Fibroblast of skin of left quadriceps (primary cell): ENCODE measurements around the gene CPB2.

Experiments
- DNase-seq, 2 experiments: peaks; one replicate each; pipeline ENCODE4 v3.0.0-alpha.2; 2013; ENCODE audit warnings: low read depth in 2 of 2

CPB2 gene

DNA sequence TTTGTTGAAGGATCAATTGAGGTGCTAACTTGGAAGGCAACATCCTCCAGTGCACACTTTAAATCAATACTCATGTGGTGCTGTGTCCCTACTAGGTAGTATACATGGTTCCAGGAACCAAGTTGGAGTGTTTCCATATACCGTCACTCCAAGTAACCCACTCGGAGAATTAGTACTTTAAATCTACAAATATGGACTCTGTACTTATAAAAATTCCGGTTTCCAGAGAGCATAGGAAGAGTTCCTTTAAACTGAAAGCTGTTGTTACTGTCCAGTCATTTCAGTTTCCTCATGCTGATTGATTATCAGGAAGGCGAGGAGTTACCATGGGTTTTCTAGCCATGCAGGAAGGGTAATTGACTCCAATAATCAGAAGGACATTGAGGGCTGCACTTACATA lies 7.2 kb downstream of the CPB2 start:
- no peak for DNase-seq

- DNase-seq, result no peak
Observed at GRCh38 chr13:46097015-46097414, 7.8 kb downstream of the CPB2 start.

DNA sequence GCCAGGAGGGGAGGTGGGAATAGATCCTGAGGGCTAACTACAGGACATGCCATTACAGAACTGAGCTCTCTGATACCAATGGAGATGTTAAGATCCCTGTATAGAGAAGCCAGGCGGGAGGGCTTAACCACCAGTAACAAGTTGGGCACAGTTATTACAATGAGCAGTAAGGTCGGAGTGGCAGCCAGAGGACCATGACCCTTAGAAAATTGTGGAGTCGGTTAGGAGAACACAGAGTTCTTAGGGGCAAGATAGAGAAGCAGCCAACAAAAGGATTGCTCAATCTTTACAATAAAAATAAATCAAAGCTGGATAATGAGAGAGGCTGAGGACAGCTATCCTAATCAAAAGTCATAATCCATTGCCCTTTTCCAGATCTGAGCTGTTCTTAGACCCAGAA lies 10.4 kb downstream of the CPB2 start:
- no peak for DNase-seq

DNA sequence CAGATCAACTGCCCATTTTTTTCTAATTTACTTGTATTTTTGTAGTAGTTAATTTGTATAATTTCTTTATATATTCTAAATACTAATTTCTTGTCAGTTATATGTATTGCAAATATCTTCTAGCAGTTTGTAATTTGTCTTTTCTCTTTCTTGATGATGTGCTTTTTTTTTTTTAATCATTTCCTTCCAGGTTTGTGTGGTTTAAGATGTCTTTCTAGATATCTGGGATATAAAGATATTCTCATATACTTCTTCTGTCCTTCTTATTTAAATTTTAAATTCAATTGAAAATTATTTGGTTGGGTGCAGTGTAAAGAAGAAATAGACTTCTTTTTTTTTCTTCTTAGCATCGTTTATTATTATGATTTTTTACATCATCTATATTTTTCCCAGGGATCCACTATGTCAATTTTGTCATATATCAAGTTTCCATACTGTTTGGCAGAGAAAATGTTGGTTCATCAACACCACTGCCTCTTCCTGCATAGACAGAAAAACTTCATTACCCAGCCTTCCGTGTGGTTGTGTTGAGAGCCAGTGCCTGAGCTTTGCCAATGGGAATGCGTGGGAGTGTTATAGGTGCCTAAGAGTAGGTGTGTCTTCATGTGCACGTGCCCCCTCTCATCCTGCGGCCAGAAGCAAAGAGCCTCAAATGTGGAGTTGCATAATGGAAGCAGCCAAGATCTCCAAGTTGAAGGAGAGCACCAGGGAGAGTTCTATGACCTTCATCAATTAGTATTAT lies 15.8 kb downstream of the CPB2 start:
- no peak for DNase-seq

DNA sequence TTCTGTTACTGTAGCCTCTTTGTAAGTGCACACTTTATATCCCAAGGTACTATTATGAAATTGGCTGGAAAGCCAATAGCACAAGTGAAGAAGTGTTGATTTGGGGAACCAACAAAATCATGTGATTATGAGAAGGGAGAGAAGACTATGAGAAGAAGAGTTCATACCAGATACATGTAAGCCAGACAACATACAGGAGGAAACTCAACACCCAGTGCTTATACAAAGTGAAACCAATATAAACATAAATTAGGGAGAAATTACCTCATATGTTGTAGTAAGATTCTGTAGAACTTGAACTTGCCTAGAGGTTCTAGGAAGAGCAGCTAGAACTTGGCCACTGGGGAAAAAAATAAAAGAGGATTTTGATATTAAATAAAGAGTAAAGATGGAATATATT lies 17.4 kb downstream of the CPB2 start:
- no peak for DNase-seq

DNA sequence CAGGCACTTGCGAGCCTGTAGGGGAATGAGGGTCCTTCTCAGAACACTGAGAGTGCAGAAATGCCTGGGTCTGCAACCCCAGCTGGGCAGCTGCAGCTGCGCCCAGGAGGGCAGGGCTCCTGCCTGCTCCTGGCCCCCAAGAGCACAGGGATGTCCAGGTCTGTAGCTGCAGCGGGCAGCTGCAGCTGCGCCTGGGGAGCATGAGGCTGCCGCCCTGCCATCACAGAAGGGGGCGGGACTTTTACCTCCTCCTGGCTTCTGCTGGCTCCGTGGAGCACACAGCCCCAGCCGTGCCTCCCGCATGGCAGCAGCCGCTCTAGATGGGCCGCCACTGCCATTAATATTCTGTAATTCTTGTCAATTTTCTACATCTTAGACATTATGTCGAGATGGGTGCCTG lies 17.8 kb downstream of the CPB2 start:
- DNase-seq, result no peak

DNA sequence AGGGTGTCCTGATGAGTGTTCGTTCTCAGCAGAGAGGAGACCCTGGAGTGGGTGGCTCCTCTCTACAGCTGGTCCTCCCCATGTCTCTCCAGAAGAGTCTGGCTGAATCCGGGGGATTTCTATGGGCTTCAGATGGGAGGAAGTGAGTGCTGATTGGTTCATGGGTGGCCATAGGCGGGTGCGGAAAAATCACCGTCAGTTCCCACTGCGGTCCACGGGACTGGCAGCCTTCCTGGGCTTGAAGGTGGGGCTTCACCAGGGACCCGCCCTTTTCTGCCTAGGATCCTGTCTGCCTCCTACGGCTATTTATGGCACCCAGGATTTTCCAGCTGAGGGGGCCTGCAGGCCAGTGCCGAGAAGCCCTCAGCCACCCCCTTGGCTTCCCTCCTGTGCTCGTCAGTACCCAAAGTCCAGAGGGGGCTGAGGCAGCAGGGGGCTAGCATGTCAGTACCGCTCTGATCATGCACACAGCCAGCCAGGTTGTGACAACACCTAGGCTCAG lies 18.4 kb downstream of the CPB2 start:
- DNase-seq, result no peak

DNA sequence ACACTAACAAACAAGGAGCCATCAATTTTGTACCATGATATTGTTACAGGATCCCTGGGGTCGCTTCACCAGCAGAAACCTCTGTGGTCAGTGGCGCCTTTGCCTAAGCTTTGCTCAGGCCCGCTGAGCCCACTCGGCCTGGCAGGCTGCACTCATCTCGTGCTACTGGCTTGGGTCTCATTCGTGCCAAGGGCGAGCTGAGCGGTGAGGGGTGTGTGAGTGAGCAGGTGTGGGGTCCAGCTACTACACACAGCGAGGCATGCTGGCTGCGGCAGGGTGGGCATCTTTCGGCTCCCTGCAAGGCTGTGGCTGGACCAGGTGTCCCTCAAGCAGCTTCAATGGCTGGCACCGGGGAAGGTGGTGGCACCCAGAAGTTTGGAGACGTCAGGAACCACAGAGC lies 19.1 kb downstream of the CPB2 start:
- DNase-seq, result no peak

GRCh38 chr13:46082324-46082723 lies 22.5 kb downstream of the CPB2 start:
- DNase-seq, result no peak

DNA sequence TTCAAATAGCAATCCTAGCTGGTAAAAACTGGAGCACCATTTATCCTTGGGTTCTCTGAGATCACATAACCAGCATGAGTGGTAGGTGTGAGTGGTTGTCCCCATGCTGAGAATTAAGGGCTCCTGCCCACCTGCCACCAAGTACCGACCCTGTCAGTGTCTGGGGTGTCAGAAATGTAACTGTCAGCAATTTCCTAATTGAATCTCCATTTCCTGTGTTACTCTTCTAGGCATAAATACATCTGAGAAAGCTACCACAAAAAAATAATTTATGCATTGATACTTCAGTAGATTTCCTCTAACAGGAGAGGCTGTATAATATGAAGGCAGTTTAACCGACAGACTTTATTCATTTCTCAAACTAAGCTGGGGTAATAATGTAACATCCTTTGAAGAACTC lies 25.1 kb downstream of the CPB2 start:
- no peak for DNase-seq

DNA sequence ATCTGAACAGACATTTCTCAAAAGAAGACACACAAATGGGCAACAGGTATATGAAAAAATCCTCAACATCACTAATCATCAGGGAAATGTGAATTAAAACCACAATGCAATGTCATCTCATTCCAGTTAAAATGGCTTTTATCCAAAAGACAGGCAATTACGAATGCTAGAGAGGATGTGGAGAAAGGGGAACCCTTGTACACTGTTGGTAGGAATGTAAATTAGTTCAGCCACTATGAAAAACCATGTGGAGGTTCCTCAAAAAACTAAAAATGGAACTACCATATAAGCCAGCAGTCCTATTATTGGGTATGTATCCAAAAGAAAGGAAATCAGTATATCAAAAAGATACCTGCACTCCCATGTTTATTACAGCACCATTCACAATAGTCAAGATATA lies 27.6 kb downstream of the CPB2 start:
- DNase-seq, result no peak

DNA sequence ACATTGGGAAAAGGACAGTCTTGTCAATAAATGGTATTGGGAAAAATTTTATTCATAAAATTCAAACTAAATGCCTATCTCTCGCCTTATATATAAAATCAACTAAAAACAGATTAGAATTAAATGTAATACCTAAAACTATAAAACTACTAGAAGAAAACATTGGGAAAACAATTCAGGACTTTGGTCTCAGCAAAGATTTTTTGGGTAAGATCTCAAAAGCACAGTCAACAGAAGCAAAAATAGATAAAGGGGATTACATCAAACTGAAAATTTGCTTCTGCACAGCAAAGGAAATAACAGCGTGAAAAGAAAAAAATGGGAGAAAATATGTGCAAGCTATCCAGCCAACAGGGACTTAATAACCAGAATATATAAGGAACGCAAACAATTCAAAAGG lies 28.0 kb downstream of the CPB2 start:
- DNase-seq, result no peak

DNA sequence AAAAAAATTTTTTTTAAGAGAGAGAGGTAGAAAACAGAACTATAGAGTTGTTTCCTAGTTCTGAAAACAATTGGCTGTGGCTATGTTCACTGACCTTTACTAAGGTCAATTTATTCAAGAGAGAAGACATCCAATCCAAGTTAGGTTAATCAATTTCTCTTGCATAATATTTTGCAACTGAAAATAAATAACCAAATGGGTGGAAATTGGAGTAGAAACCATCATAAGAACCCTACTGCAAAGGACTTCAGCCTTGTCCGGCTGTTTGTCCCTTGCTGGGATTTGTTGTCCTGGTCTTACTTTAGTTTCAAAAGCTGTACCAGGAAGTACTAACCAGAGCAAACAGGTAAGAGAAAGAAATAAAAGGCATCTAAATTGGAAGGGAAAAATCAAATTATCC lies 29.0 kb downstream of the CPB2 start:
- no peak for DNase-seq

DNA sequence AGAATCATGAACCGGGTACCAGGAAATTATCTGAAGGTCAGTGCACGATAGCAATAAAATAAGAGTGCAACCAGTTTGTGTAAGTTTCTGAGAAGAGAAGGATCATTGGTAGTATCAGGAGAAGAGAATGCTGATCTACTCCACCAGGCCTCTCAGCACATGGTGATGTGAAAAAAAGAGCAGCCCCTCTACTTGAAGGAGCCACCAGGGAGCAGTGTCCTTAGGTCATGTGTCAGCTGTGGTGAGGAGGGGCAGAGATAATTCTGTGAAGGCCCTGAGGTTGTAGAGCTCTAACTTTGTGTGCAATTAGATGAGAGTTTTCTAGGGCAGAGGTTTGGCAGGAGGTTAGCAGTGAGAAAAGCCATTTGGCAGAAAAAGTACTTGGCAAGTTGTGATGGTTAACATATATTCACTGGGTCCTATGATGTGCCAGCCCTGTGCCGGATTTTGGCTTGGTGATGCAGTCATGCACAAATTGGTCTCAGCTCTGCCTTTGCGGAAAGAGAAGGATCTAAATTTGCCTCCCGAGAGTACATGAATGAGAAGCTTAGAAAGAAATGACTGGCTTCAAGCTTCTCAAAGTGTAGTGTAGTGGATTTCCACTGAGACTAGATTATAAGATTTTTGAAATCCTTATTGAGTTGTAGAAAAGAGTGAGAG lies 33.1 kb downstream of the CPB2 start:
- no peak for DNase-seq

DNA sequence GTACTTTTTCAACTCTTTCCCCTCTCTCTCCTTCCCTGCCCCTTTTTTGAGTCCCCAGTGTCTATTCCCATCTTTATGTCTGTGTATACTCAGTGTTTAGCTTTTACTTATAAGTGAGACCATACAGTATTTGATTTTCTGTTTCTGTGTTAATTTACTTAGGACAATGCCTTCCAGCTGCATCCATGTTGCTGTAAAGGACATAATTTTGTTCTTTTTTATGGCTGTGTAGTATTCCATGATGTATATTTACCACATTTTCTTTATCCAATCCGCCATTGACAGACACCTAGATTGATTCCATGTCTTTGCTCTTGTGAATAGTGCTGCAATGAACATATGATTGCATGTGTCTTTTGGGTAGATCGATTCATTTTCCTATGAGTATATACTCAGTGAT lies 41.5 kb downstream of the CPB2 start:
- DNase-seq, result no peak

DNA sequence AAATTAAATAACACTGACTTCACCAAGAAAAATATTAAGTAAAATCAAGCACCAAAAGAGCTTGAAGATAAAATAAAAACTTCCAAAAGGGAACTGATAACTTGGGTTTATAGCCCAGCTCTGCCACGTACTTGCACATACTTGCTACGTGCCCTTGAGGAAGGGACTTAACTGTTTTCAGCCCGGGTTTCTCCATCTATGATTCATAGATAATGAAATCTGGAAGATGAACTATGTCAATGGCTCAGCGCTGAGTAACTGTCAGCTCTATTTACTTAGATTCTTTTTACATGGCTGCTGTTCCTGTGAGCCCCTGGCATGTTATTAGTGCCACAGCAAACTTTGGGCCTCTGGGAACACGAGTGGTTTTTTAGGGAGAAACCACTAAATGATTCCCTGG lies 42.6 kb downstream of the CPB2 start:
- DNase-seq, result no peak

DNA sequence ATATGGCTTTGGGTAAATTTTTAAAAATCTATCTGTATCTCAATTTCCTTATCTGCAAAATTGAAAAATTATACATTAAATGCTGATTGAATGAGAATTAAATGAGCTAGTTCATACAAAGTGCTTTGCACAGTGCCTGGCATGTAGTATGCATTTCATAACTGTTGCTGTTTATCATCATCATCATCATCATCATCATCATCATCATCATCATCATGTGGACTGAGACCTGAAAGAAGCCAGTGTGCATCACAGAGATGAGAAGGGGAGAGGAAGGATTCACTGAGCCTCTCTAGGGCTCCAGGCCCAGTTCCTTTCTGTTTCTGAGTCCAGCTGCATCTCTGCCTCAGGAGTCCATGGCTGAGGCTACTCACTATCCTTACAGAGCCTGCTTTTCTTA lies 45.4 kb downstream of the CPB2 start:
- no peak for DNase-seq

DNA sequence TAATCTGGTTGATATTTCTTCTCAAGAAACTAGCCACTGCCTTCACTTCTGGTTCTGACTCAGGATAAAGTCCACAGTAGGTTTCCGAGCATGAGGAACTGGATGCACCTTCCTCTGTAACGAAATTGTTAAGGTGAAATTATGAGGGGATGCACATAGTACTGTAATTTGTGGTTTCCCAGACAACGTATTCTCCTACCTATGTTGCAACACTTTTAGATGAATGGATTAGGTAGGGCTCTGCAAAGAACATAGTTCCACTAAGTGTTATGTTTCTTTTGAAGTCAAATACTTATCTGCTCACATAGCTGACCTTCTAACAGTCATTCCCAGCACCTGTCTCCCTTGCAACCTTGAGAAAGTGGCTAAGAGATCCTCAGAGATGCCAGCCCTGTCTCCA lies 46.6 kb downstream of the CPB2 start:
- no peak for DNase-seq

GRCh38 chr13:46057256-46058015 lies 47.4 kb downstream of the CPB2 start:
- DNase-seq, result no peak

DNA sequence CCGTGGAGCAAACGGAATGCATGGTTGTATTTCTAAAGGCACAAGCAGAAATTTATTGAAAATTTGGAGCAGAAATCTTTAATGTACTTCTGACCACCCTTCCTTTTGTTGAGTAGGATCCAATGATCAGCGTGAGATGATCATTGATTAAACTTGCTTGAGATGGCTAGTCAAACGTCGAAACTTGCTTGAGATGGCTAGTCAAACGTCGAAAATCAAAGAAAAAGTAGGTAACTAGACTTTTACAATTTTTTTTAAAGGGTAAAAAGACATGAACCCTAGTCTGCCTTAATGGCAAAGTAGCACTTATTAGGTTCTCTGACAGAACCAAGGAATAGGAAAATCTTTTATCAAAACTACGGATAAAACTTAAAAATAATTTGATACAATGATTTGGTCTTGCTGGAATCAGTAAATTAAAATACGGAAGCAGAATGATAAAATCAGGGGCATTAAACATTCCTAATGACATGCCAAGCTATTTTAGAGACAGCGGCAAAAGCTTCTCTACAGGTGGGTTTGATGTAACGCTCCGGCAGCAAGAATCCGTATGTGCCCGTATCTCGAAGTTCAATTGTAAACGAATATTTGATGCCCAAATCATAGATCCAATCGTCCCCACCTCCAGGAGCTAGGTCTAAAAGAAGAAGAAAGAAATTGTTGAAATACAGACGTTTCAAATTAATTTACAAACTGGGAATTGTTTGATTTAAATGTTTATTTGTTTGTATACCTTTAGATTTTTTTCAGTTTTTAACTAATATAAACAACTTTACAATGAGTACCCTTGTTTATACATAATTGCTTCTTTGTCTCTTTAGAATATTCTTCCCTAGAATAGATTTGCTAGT lies 51.4 kb downstream of the CPB2 start:
- DNase-seq, result no peak

DNA sequence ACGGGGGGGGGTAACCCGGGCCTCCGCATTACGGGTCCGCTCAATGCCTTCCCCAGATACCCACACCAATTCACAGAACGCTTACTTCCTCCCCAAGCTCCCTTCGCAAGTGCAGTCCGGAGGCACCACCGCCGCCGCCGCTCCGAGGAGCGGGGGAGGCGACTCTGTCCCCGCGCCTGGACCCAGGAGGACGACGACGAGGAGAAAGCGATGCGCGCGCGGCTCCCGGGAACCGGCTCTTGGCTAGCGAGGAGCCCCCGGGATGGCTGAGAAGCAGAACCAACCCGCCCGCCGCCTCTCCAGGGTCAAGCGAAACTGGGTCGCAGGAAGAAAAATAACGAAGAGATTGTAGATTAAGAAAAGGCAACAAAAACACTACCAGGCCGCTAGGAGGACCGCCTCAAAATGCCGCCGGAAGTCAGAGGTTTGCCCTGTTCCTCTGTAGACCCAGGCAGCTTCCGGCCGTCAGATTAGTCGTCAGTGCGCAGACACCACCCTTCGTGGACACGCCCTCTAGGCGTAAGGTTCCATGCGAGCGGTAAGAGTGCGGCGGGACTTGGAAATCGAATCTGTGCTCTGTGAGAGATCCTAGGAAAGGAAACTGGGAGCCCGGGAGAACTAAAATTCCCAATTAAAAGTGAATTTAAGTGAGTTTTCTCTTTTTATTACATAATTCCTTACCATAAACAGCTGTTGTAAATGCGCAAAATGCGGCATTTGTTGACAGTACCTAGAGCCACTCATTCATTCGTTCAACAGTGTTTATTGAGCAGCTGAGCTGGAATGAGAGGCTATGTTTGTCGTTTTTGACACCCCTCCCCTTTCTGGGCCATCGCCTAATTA lies 52.3 kb downstream of the CPB2 start, which contains the start of gene ZC3H13:
Gene ZC3H13, minus strand, starts transcription at position 428 of the 843 bp plus-strand sequence. CDS start 7,239 bp downstream, outside the sequence.
- DNase-seq, result peak; percentile 88 to 90
